ENCODE results near the gene MANBA.
"Not testable (repeated sequence)": the region's sequence is repeated elsewhere in the genome, so short reads cannot be mapped to it uniquely, and the experiment has no call there.

MANBA gene

GRCh38 chr4:102620697-102621497 lies 139.9 kb downstream of the MANBA start:
- DNase-seq (ENCODE audit: low spot score), result no peak

GRCh38 chr4:102619776-102620631 lies 140.8 kb downstream of the MANBA start:
- DNase-seq (ENCODE audit: low spot score), result peak; percentile 42

- not testable (repeated sequence) for DNase-seq (ENCODE audit: low spot score)
Measured at GRCh38 chr4:102619021-102619420, 141.7 kb downstream of the MANBA start.

GRCh38 chr4:102616636-102617035 lies 144.1 kb downstream of the MANBA start:
- DNase-seq (ENCODE audit: low spot score), result no peak

GRCh38 chr4:102614801-102615200 lies 146.0 kb downstream of the MANBA start:
- DNase-seq (ENCODE audit: low spot score), result peak; percentile 39

- DNase-seq (ENCODE audit: low spot score), result peak; percentile 74
Measured at GRCh38 chr4:102612824-102613366, 147.9 kb downstream of the MANBA start.

GRCh38 chr4:102612210-102612609 lies 148.6 kb downstream of the MANBA start:
- DNase-seq (ENCODE audit: low spot score), result no peak

GRCh38 chr4:102610476-102610875 lies 150.3 kb downstream of the MANBA start:
- no peak for DNase-seq (ENCODE audit: low spot score)

- no peak for DNase-seq (ENCODE audit: low spot score)
Measured at GRCh38 chr4:102610007-102610406, 150.8 kb downstream of the MANBA start.

GRCh38 chr4:102608190-102608589 lies 152.6 kb downstream of the MANBA start:
- no peak for DNase-seq (ENCODE audit: low spot score)

GRCh38 chr4:102606846-102607450 lies 153.8 kb downstream of the MANBA start:
- no peak for DNase-seq (ENCODE audit: low spot score)

- DNase-seq (ENCODE audit: low spot score), result no peak
Measured at GRCh38 chr4:102606261-102606660, 154.5 kb downstream of the MANBA start.

- DNase-seq (ENCODE audit: low spot score), result no peak
Measured at GRCh38 chr4:102604222-102604940, 156.4 kb downstream of the MANBA start.

- no peak for DNase-seq (ENCODE audit: low spot score)
Measured at GRCh38 chr4:102601586-102602227, 159.1 kb downstream of the MANBA start.

- no peak for DNase-seq (ENCODE audit: low spot score)
Measured at GRCh38 chr4:102600689-102601088, 160.1 kb downstream of the MANBA start.

GRCh38 chr4:102599886-102600285 lies 160.9 kb downstream of the MANBA start:
- DNase-seq (ENCODE audit: low spot score), result no peak

GRCh38 chr4:102599455-102599854 lies 161.3 kb downstream of the MANBA start:
- DNase-seq (ENCODE audit: low spot score), result no peak

- DNase-seq (ENCODE audit: low spot score), result peak; percentile 54
Measured at GRCh38 chr4:102598762-102599374, 161.9 kb downstream of the MANBA start.

- DNase-seq (ENCODE audit: low spot score), result peak; percentile 77
Measured at GRCh38 chr4:102598086-102598761, 162.5 kb downstream of the MANBA start.

- DNase-seq (ENCODE audit: low spot score), result no peak
Measured at GRCh38 chr4:102596532-102596931, 164.2 kb downstream of the MANBA start.
